SK-N-SH treated with all-trans-retinoic acid at 6 μM for 48 hours (cell line): ENCODE results near the gene C20orf173.

ENCODE experiments used
- ATAC-seq: fragments of 200-7000 bp; cut with Tn5 transposase; 3 replicates; pipeline ENCODE4 v1.9.1; 2020; ENCODE audit warnings: mild to moderate bottlenecking, moderate library complexity
- ARNTL ChIP-seq: fragments of 450-650 bp; formaldehyde crosslinking; IDR thresholded peaks from 2 replicates; pipeline ENCODE4 v1.5.0; 2020; ENCODE audit warnings: low read depth, mild to moderate bottlenecking, moderate library complexity, borderline replicate concordance
- BACH2 ChIP-seq: fragments of 250-450 bp; sonication (Bioruptor Pico); IDR thresholded peaks from 2 replicates; pipeline ENCODE4 v1.9.0; 2021; ENCODE audit warnings: mild to moderate bottlenecking, borderline replicate concordance
- CSDC2 ChIP-seq: fragments of 250-450 bp; sonication (Bioruptor Pico); IDR thresholded peaks from 2 replicates; pipeline ENCODE4 v1.5.0; 2020; ENCODE audit warnings: mild to moderate bottlenecking, moderate library complexity
- ESRRG ChIP-seq: fragments of 250-450 bp; sonication (Bioruptor Pico); IDR thresholded peaks from 2 replicates; pipeline ENCODE4 v1.6.1; 2021; ENCODE audit warnings: mild to moderate bottlenecking
- GLIS3 ChIP-seq: fragments of 250-450 bp; sonication (Bioruptor Pico); IDR thresholded peaks from 2 replicates; pipeline ENCODE4 v1.5.0; 2020; ENCODE audit warnings: mild to moderate bottlenecking, moderate library complexity
- ISL1 ChIP-seq: fragments of 250-450 bp; sonication (Bioruptor Pico); IDR thresholded peaks from 2 replicates; pipeline ENCODE4 v2.1.2; 2022; ENCODE audit warnings: mild to moderate bottlenecking, moderate library complexity
- OSR1 ChIP-seq: fragments of 250-450 bp; sonication (Bioruptor Pico); IDR thresholded peaks from 2 replicates; pipeline ENCODE4 v1.8.0; 2022; ENCODE audit warnings: moderate library complexity, mild to moderate bottlenecking, inconsistent platforms
- POU6F1 ChIP-seq: fragments of 250-450 bp; sonication (Bioruptor Pico); IDR thresholded peaks from 2 replicates; pipeline ENCODE4 v1.8.0; 2021; ENCODE audit warnings: low read depth, mild to moderate bottlenecking, moderate library complexity, borderline replicate concordance
- PPARA ChIP-seq: fragments of 250-450 bp; sonication (Bioruptor Pico); IDR thresholded peaks from 2 replicates; pipeline ENCODE4 v1.5.0; 2020; ENCODE audit warnings: mild to moderate bottlenecking, borderline replicate concordance
- RARB ChIP-seq: fragments of 250-450 bp; sonication (Bioruptor Pico); IDR thresholded peaks from 2 replicates; pipeline ENCODE4 v1.8.0; 2021; ENCODE audit warnings: mild to moderate bottlenecking, moderate library complexity
- SNAI2 ChIP-seq: fragments of 250-450 bp; sonication (Bioruptor Pico); IDR thresholded peaks from 2 replicates; pipeline ENCODE4 v1.5.0; 2020; ENCODE audit warnings: mild to moderate bottlenecking, moderate library complexity
- TCF4 ChIP-seq: fragments of 250-450 bp; sonication (Bioruptor Pico); IDR thresholded peaks from 2 replicates; pipeline ENCODE4 v1.8.0; 2021; ENCODE audit warnings: mild to moderate bottlenecking, moderate library complexity, borderline replicate concordance
- TOX ChIP-seq: fragments of 250-450 bp; sonication (Bioruptor Pico); IDR thresholded peaks from 2 replicates; pipeline ENCODE4 v1.8.0; 2021; ENCODE audit warnings: mild to moderate bottlenecking, moderate library complexity, borderline replicate concordance
- TSHZ2 ChIP-seq: fragments of 250-450 bp; sonication (Bioruptor Pico); IDR thresholded peaks from 2 replicates; pipeline ENCODE4 v1.5.0; 2020; ENCODE audit warnings: mild to moderate bottlenecking, moderate library complexity
- ZC3H10 ChIP-seq: fragments of 250-450 bp; sonication (Bioruptor Pico); IDR thresholded peaks from 2 replicates; pipeline ENCODE4 v1.5.1; 2021; ENCODE audit warnings: mild to moderate bottlenecking, moderate library complexity
- ZFP3 ChIP-seq: fragments of 250-450 bp; sonication (Bioruptor Pico); IDR thresholded peaks from 2 replicates; pipeline ENCODE4 v1.5.0; 2020; ENCODE audit warnings: mild to moderate bottlenecking, moderate library complexity
- ZFP30 ChIP-seq: fragments of 450-650 bp; formaldehyde crosslinking; IDR thresholded peaks from 2 replicates; pipeline ENCODE4 v1.5.0; 2022; ENCODE audit warnings: mild to moderate bottlenecking, moderate library complexity
- ZNF565 ChIP-seq: fragments of 450-650 bp; formaldehyde crosslinking; conservative IDR thresholded peaks from 2 replicates; pipeline ENCODE4 v1.5.0; 2020; ENCODE audit warnings: low read depth, mild to moderate bottlenecking, moderate library complexity
- ZNF70 ChIP-seq: fragments of 450-650 bp; formaldehyde crosslinking; IDR thresholded peaks from 2 replicates; pipeline ENCODE4 v1.5.0; 2020; ENCODE audit warnings: mild to moderate bottlenecking, moderate library complexity
- ZNF8 ChIP-seq: fragments of 450-650 bp; formaldehyde crosslinking; IDR thresholded peaks from 2 replicates; pipeline ENCODE4 v1.5.0; 2020; ENCODE audit warnings: mild to moderate bottlenecking, moderate library complexity
- TF ChIP-seq, protein P1 (sequence below): fragments of 250-450 bp; sonication (Bioruptor Pico); IDR thresholded peaks from 2 replicates; pipeline ENCODE4 v1.5.1; 2020; ENCODE audit warnings: low read depth, mild to moderate bottlenecking, moderate library complexity
- TF ChIP-seq, protein P2 (sequence below): fragments of 250-450 bp; sonication (Bioruptor Pico); IDR thresholded peaks from 2 replicates; pipeline ENCODE4 v1.5.1; 2021; ENCODE audit warnings: mild to moderate bottlenecking, moderate library complexity
- TF ChIP-seq, protein P3 (sequence below): fragments of 250-450 bp; sonication (Bioruptor Pico); IDR thresholded peaks from 2 replicates; pipeline ENCODE4 v1.8.0; 2020; ENCODE audit warnings: mild to moderate bottlenecking, moderate library complexity, borderline replicate concordance

The C20orf173 gene

DNA sequence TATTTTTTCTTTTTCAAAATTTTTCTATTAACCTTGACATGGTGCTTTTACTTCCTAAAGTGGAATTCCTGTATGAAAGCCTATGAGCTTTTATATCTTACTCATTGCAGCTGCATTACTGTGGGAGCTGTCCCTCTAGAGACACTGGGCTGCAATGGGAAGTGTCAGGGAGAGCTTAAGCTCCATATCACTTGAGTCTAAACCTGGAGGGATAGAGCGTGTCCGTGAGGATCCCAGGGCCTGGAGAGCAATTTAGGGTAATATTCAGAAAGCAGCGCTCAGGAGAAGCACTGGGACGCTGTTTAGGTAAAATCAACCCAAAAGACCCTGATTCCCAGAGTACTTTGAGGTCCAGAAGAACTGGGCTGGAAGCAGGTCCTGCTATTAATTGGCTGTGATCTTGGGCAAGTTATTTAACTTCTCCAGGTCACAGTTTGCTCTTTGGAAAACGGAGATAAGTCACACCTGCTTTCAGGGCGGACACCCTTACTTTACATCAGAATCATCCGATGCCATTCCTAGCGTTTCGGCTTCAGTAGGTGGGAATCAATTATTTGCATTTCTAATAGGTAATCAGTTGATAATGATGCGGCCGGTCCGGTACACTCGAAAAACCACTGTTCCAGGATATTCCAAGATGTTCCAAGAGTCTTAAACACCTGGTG, 11.8 kb upstream of the C20orf173 start:
- no peak for ATAC-seq
- no peak for TF ChIP-seq ZC3H10 (CRISPR knock-in tag)
- TF ChIP-seq, protein P1, sequence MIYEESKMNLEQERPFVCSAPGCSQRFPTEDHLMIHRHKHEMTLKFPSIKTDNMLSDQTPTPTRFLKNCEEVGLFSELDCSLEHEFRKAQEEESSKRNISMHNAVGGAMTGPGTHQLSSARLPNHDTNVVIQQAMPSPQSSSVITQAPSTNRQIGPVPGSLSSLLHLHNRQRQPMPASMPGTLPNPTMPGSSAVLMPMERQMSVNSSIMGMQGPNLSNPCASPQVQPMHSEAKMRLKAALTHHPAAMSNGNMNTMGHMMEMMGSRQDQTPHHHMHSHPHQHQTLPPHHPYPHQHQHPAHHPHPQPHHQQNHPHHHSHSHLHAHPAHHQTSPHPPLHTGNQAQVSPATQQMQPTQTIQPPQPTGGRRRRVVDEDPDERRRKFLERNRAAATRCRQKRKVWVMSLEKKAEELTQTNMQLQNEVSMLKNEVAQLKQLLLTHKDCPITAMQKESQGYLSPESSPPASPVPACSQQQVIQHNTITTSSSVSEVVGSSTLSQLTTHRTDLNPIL (CRISPR knock-in tag): no peak
- TF ChIP-seq SNAI2 (CRISPR knock-in tag): no peak

- ATAC-seq: no peak
- no peak for TF ChIP-seq ZFP3 (CRISPR knock-in tag)
- no peak for TF ChIP-seq ESRRG (CRISPR knock-in tag)
- TF ChIP-seq, protein P2, sequence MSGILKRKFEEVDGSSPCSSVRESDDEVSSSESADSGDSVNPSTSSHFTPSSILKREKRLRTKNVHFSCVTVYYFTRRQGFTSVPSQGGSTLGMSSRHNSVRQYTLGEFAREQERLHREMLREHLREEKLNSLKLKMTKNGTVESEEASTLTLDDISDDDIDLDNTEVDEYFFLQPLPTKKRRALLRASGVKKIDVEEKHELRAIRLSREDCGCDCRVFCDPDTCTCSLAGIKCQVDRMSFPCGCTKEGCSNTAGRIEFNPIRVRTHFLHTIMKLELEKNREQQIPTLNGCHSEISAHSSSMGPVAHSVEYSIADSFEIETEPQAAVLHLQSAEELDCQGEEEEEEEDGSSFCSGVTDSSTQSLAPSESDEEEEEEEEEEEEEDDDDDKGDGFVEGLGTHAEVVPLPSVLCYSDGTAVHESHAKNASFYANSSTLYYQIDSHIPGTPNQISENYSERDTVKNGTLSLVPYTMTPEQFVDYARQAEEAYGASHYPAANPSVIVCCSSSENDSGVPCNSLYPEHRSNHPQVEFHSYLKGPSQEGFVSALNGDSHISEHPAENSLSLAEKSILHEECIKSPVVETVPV (CRISPR knock-in tag): no peak
- no peak for TF ChIP-seq OSR1 (CRISPR knock-in tag)
- TF ChIP-seq RARB (CRISPR knock-in tag): no peak
- TF ChIP-seq, protein P1 (CRISPR knock-in tag): no peak
- no peak for TF ChIP-seq CSDC2 (CRISPR knock-in tag)
- TF ChIP-seq SNAI2 (CRISPR knock-in tag): no peak
- no peak for TF ChIP-seq ZFP30 (CRISPR knock-in tag)
These were observed 10.3 kb upstream of the C20orf173 start for GRCh38 chr20:35539756-35540212.

- TF ChIP-seq RARB (CRISPR knock-in tag) (no peak), ISL1 (CRISPR knock-in tag) (no peak)
- ATAC-seq: no peak
These were observed 2.2 kb downstream of the C20orf173 start for GRCh38 chr20:35527122-35527769.

DNA sequence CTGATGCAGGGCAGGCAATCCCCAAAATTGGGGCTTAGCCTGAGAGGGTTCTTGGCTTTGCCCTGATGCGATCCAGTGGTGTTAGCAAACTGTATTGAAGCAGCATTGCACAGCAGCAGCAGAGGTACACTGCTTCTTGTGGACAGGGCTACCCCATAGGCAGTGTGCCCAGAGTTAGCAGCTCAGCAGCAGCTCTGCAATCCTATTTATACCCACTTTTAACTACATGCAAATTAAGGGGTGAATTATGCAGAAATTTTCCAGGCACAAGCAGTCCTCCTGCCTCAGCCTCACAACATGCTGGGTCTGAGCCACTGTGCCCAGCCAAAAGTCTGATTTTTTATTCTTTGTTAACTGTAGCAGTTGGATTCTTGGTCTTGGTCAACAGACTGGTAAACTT, 3.8 kb downstream of the C20orf173 start:
- ATAC-seq: no peak
- no peak for TF ChIP-seq ESRRG (CRISPR knock-in tag)
- no peak for TF ChIP-seq OSR1 (CRISPR knock-in tag)
- TF ChIP-seq GLIS3: no peak
- TF ChIP-seq ARNTL: no peak
- TF ChIP-seq RARB (CRISPR knock-in tag): no peak
- TF ChIP-seq ZNF565 (CRISPR knock-in tag): no peak
- no peak for TF ChIP-seq ZC3H10 (CRISPR knock-in tag)
- no peak for TF ChIP-seq POU6F1 (CRISPR knock-in tag)
- no peak for TF ChIP-seq BACH2 (CRISPR knock-in tag)
- no peak for TF ChIP-seq TCF4 (CRISPR knock-in tag)
- no peak for TF ChIP-seq ZNF70 (CRISPR knock-in tag)
- TF ChIP-seq TSHZ2 (CRISPR knock-in tag): no peak
- TF ChIP-seq, protein P3, sequence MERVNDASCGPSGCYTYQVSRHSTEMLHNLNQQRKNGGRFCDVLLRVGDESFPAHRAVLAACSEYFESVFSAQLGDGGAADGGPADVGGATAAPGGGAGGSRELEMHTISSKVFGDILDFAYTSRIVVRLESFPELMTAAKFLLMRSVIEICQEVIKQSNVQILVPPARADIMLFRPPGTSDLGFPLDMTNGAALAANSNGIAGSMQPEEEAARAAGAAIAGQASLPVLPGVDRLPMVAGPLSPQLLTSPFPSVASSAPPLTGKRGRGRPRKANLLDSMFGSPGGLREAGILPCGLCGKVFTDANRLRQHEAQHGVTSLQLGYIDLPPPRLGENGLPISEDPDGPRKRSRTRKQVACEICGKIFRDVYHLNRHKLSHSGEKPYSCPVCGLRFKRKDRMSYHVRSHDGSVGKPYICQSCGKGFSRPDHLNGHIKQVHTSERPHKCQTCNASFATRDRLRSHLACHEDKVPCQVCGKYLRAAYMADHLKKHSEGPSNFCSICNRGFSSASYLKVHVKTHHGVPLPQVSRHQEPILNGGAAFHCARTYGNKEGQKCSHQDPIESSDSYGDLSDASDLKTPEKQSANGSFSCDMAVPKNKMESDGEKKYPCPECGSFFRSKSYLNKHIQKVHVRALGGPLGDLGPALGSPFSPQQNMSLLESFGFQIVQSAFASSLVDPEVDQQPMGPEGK (CRISPR knock-in tag): no peak
- no peak for TF ChIP-seq CSDC2 (CRISPR knock-in tag)
- TF ChIP-seq, protein P2 (CRISPR knock-in tag): no peak
- TF ChIP-seq ZNF8 (CRISPR knock-in tag): no peak
- TF ChIP-seq TOX (CRISPR knock-in tag): no peak
- TF ChIP-seq SNAI2 (CRISPR knock-in tag): no peak
- no peak for TF ChIP-seq PPARA (CRISPR knock-in tag)
- TF ChIP-seq ZFP3 (CRISPR knock-in tag): no peak
